ENCODE results near the gene PDXDC1.
"Not testable (repeated sequence)": the region's sequence is repeated elsewhere in the genome, so short reads cannot be mapped to it uniquely, and the experiment has no call there.

DNA sequence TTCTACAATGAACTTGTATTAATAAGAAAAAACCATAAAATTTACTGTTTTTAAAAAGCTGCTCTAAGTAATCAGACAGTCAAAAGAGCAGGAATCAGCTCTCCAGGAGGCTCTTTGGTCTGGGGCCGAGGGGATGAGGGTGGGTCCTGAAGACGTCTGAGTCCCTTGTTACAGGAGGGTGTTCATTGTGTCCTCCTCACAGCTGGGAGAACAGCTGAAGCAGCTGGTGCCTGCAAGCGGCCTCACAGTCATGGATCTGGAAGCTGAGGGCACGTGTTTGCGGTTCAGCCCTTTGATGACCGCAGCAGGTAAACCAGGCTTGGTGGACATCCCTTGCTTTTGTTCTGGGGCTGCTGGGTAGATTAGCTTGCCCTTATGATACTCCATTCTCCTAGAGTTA is 54.9 kb downstream of the PDXDC1 start:
- not testable (repeated sequence) for TF ChIP-seq CTCF, POLR2AphosphoS5, POLR2A (IDR thresholded peaks at IDR 0.05)
